ENCODE results near the gene LARGE1.

DNA sequence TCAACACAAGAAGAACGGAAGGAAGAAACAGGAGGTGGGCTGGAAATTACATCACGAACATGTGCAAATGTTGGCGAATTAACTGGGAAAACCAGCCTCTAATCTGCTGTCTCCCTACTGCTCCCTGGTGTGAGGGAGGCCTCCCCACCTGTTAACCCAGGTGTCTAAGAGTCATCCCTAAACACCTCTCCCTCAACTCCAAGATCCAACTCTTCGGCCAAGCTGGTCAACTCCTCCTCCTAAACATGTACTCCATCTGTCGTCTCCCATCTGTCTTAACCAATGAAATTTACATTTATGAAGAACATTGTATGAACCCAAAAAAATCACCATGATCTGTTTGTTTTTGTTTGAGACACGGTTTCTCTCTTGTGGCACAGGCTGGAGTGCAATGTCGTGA is 154.2 kb downstream of the LARGE1 start:
- TF ChIP-seq, protein P1, sequence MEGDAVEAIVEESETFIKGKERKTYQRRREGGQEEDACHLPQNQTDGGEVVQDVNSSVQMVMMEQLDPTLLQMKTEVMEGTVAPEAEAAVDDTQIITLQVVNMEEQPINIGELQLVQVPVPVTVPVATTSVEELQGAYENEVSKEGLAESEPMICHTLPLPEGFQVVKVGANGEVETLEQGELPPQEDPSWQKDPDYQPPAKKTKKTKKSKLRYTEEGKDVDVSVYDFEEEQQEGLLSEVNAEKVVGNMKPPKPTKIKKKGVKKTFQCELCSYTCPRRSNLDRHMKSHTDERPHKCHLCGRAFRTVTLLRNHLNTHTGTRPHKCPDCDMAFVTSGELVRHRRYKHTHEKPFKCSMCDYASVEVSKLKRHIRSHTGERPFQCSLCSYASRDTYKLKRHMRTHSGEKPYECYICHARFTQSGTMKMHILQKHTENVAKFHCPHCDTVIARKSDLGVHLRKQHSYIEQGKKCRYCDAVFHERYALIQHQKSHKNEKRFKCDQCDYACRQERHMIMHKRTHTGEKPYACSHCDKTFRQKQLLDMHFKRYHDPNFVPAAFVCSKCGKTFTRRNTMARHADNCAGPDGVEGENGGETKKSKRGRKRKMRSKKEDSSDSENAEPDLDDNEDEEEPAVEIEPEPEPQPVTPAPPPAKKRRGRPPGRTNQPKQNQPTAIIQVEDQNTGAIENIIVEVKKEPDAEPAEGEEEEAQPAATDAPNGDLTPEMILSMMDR (conservative IDR thresholded peaks at IDR 0.05 in 1 of 2, IDR thresholded peaks at IDR 0.05 in 1 of 2; ENCODE audit: low read depth in 1 of 2, low read length in 2 of 2): no peak
- no peak for TF ChIP-seq EZH2 (IDR thresholded peaks at IDR 0.05; ENCODE audit: low read length, missing control alignments)

All from fibroblast of lung (primary cell).